ENCODE results near the gene SLC5A7. TPM values are rescaled to one million over a fixed set of nuclear protein-coding genes. Genes with fewer than 3 reads are reported as not detected.

SLC5A7 gene
- total RNA-seq, 2 experiments from 2014 or later, result not detected

GRCh38 chr2:108029496-108029895 is 43.2 kb downstream of the SLC5A7 start:
- no peaks in the 10 kb centered on the region for H3K27me3 Mint-ChIP-seq
- ATAC-seq, result no peak
- no peak for DNase-seq
- peaks cover 6% of the 10 kb centered on the region for H3K9me3 Mint-ChIP-seq (ENCODE audit: low read depth)
- no peak overlapping the region for H3K27ac Mint-ChIP-seq
- CTCF ChIA-PET, result no interaction called here
- H3K36me3 Mint-ChIP-seq, result no peaks in the 10 kb centered on the region
- no peaks in the 10 kb centered on the region for H3K4me1 Mint-ChIP-seq
- H3K4me3 Mint-ChIP-seq, result no peak overlapping the region

GRCh38 chr2:108029912-108030311 is 43.6 kb downstream of the SLC5A7 start:
- no peak for ATAC-seq
- H3K27me3 Mint-ChIP-seq, result no peaks in the 10 kb centered on the region
- H3K27ac Mint-ChIP-seq, result no peak overlapping the region
- no peak overlapping the region for H3K4me3 Mint-ChIP-seq
- no peaks in the 10 kb centered on the region for H3K36me3 Mint-ChIP-seq
- CTCF ChIA-PET, result no interaction called here
- peaks cover 6% of the 10 kb centered on the region for H3K9me3 Mint-ChIP-seq (ENCODE audit: low read depth)
- H3K4me1 Mint-ChIP-seq, result no peaks in the 10 kb centered on the region
- no peak for DNase-seq

- Mint-ChIP-seq H3K27me3 (no peaks in the 10 kb centered on the region), H3K36me3 (no peaks in the 10 kb centered on the region), H3K4me3 (no peak overlapping the region), H3K27ac (no peak overlapping the region), H3K9me3 (ENCODE audit: low read depth) (peaks cover 6% of the 10 kb centered on the region), H3K4me1 (no peaks in the 10 kb centered on the region)
- ATAC-seq, result no peak
- CTCF ChIA-PET, result no interaction called here
- DNase-seq, result no peak
Observed at GRCh38 chr2:108031471-108031941, 45.2 kb downstream of the SLC5A7 start.

GRCh38 chr2:108034843-108035242 is 48.5 kb downstream of the SLC5A7 start:
- ATAC-seq, result no peak
- Mint-ChIP-seq H3K9me3 (ENCODE audit: low read depth) (peaks cover 6% of the 10 kb centered on the region), H3K4me3 (no peak overlapping the region), H3K36me3 (no peaks in the 10 kb centered on the region), H3K27ac (no peak overlapping the region), H3K27me3 (no peaks in the 10 kb centered on the region), H3K4me1 (no peaks in the 10 kb centered on the region)
- CTCF ChIA-PET, result no interaction called here
- DNase-seq, result no peak

- DNase-seq (no peak), ATAC-seq (no peak)
- Mint-ChIP-seq H3K9me3 (ENCODE audit: low read depth) (peaks cover 3% of the 10 kb centered on the region), H3K27me3 (no peaks in the 10 kb centered on the region), H3K4me3 (no peak overlapping the region), H3K4me1 (no peaks in the 10 kb centered on the region), H3K36me3 (no peaks in the 10 kb centered on the region), H3K27ac (no peak overlapping the region)
- CTCF ChIA-PET, result no interaction called here
Observed at GRCh38 chr2:108048752-108049151, 62.4 kb downstream of the SLC5A7 start.

- ATAC-seq, result no peak
- no peaks in the 10 kb centered on the region for H3K27me3 Mint-ChIP-seq
- no peak overlapping the region for H3K4me3 Mint-ChIP-seq
- H3K27ac Mint-ChIP-seq, result no peak overlapping the region
- DNase-seq, result no peak
- no peaks in the 10 kb centered on the region for H3K9me3 Mint-ChIP-seq (ENCODE audit: low read depth)
- no peaks in the 10 kb centered on the region for H3K36me3 Mint-ChIP-seq
- CTCF ChIA-PET, result no interaction called here
- no peaks in the 10 kb centered on the region for H3K4me1 Mint-ChIP-seq
Observed at GRCh38 chr2:108058576-108059137, 72.3 kb downstream of the SLC5A7 start.

GRCh38 chr2:108061439-108062042 is 75.2 kb downstream of the SLC5A7 start:
- H3K4me3 Mint-ChIP-seq, result no peak overlapping the region
- no peak overlapping the region for H3K27ac Mint-ChIP-seq
- ATAC-seq, result no peak
- no peak for DNase-seq
- CTCF ChIA-PET, result no interaction called here
- no peaks in the 10 kb centered on the region for H3K9me3 Mint-ChIP-seq (ENCODE audit: low read depth)
- H3K27me3 Mint-ChIP-seq, result no peaks in the 10 kb centered on the region
- H3K4me1 Mint-ChIP-seq, result no peaks in the 10 kb centered on the region
- no peaks in the 10 kb centered on the region for H3K36me3 Mint-ChIP-seq

Other genes starting within 250 kb of the SLC5A7 start
- under 1 TPM; 0.35 to 0.54 TPM for gene RGPD4, start 159.6 kb upstream of the SLC5A7 start, total RNA-seq